NCI-H2171 (cell line): Measurements from ENCODE around the gene DYNLT2B.
"Not testable (repeated sequence)": the region's sequence is repeated elsewhere in the genome, so short reads cannot be mapped to it uniquely, and the experiment has no call there.

ENCODE experiments used
- DNase-seq: peaks from one replicate; lab custom pipeline; 2025; lab: John Stamatoyannopoulos, UW

Gene DYNLT2B

GRCh38 chr3:196317687-196318467, at the start of gene DYNLT2B:
Gene DYNLT2B, minus strand, starts transcription at chr3:196318240. Its CDS starts 88 bp downstream, at chr3:196318152.
- DNase-seq, result peak; percentile 85

GRCh38 chr3:196365736-196366135, 47.7 kb upstream of the DYNLT2B start:
- DNase-seq, result no peak

- no peak for DNase-seq
Observed at GRCh38 chr3:196360586-196360985, 42.5 kb upstream of the DYNLT2B start.

GRCh38 chr3:196358540-196358939, 40.5 kb upstream of the DYNLT2B start:
- DNase-seq, result not testable (repeated sequence)

GRCh38 chr3:196357905-196358304, 39.9 kb upstream of the DYNLT2B start:
- DNase-seq, result no peak

GRCh38 chr3:196356556-196356955, 38.5 kb upstream of the DYNLT2B start:
- DNase-seq, result no peak

GRCh38 chr3:196355668-196356067, 37.6 kb upstream of the DYNLT2B start:
- no peak for DNase-seq

GRCh38 chr3:196354132-196354531, 36.1 kb upstream of the DYNLT2B start:
- no peak for DNase-seq

- no peak for DNase-seq
Observed at GRCh38 chr3:196351541-196351940, 33.5 kb upstream of the DYNLT2B start.

- DNase-seq, result no peak
Observed at GRCh38 chr3:196350067-196350466, 32.0 kb upstream of the DYNLT2B start.

GRCh38 chr3:196348698-196349097, 30.7 kb upstream of the DYNLT2B start:
- no peak for DNase-seq

GRCh38 chr3:196344663-196345062, 26.6 kb upstream of the DYNLT2B start:
- DNase-seq, result no peak

- not testable (repeated sequence) for DNase-seq
Observed at GRCh38 chr3:196343917-196344316, 25.9 kb upstream of the DYNLT2B start.

- DNase-seq, result no peak
Observed at GRCh38 chr3:196341137-196341536, 23.1 kb upstream of the DYNLT2B start.

GRCh38 chr3:196340466-196340865, 22.4 kb upstream of the DYNLT2B start:
- DNase-seq, result no peak

GRCh38 chr3:196339493-196340254, 21.6 kb upstream of the DYNLT2B start:
- DNase-seq, result no peak

- DNase-seq, result no peak
Observed at GRCh38 chr3:196339044-196339443, 21.0 kb upstream of the DYNLT2B start.

GRCh38 chr3:196336319-196337145, 18.5 kb upstream of the DYNLT2B start:
- no peak for DNase-seq

GRCh38 chr3:196335503-196335948, 17.5 kb upstream of the DYNLT2B start:
- no peak for DNase-seq

- DNase-seq, result no peak
Observed at GRCh38 chr3:196334982-196335381, 16.9 kb upstream of the DYNLT2B start.

GRCh38 chr3:196332168-196332567, 14.1 kb upstream of the DYNLT2B start:
- no peak for DNase-seq

GRCh38 chr3:196327405-196327804, 9.4 kb upstream of the DYNLT2B start:
- no peak for DNase-seq
